CD4-positive, alpha-beta T cell treated with Interleukin-15 for 4 hours (primary cell): ENCODE data around the gene NAALADL2.

ENCODE experiments used
- DNase-seq: peaks from one replicate; pipeline ENCODE4 v3.0.0-alpha.2; 2020; ENCODE audit warnings: low spot score

The NAALADL2 gene

DNA sequence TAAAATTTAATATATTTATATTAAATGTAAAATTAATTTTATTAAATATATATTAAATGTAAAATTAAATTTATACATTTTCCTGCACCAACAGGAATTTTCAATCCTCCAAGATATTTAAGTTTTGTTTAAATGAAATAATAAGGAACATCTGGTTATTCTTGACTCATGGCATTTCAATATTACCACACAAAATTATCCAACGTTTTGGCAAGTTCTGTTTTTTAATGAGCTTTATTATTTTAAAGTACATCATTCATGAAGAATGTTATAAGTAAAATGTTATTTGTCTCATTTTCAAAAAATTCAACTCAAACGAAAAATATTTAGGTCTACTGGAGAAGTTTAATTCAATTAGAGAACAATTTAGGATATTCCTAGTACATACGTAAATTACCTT, 811.4 kb downstream of the NAALADL2 start:
- no peak for DNase-seq

DNA sequence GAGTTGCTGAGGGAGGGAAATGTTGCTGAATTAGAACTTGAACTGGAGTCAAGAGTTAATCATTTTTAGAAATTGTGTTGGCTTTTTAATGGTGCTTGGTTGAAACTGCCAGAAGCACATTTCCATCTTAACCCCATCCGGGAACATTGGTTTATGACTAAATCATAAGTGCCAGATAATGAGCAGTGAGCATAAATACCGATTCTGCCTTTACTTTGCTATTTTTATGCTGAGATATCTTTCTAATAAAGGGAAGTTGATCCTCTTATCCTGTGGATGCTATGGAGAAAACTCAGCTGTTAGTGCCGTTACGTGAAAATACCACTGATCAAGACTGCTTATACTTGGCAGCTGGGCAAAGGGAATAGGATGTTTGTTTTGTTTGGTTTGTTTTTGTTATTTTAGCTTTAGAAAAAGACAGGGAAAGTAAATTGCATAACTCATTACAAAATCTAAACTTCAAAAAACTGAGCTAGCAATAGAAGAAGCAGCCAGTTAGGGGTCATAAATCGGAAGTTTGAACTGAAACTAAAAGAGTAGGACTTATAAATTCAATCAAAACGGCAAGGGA, 813.1 kb downstream of the NAALADL2 start:
- no peak for DNase-seq

DNA sequence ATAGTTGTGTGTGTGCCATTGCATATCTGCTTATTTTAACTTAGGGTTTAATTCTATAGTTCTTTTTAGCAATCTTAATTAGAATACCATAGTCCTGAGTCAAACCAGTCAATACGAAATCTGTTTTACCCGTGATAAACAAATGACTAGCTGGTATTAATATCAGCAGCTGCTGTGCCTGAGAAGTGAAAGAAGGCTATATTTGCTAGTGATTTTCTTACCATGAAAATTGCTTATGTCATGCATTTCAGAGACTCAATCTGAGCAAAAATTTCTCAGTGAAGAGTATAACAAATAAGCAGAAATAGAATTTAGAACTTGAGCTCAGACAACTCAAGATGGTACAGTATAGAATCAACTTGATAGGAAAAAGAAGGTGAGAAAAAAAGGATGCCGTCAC, 820.4 kb downstream of the NAALADL2 start:
- DNase-seq, result no peak

DNA sequence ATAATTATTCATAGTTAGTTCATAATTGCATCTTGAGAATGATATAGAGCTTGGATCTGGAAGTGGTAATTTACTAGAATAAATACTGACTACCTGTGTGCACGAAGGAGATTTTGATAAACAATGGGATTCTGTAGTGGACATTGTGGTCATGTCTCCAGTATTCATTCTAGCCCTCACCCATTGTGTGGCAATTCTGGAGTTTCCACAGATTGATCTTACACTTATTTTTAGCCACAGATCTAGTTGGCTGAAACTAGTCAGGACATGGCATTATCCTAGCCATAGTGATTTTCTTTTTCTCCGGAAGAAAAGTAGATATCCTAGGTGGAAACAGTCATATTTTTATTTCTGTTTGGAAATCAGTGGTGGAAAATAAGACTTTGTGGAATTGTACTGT, 833.1 kb downstream of the NAALADL2 start:
- no peak for DNase-seq

DNA sequence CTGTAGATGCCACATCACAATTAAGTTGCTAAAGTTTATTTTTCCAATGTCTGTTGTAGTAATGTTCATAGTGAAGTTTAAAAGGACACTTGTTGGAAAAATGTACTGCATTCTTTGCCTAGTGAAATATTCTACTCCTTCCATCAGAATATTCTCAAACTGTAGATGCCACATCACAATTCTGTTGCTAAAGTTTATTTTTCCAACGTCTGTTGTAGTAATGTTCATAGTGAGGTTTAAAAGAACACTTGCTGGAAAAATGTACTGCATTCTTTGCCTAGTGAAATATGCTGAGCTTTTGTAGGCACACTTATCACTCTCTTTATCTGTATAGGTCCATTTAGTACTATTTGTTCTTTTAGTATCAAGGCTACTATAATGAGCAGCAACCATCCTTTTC, 836.1 kb downstream of the NAALADL2 start:
- no peak for DNase-seq

DNA sequence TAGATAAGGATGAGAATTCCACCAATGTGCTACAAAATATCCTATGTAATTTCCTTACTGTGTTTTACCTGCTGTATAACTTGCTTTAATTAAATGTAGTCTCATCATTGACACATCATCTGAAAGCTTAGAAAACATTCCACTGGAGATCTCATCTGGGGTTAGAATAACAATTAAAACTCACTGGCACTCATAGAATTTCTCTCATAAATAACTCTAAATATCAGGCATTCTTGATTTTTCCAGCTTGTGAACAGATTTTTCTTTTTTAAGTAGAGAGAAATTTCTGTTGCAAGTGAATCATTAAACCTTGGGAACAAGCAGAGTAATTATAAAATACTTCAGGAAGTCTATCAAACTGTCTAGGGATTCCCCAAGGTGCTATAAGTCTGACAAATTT, 843.8 kb downstream of the NAALADL2 start:
- no peak for DNase-seq

DNA sequence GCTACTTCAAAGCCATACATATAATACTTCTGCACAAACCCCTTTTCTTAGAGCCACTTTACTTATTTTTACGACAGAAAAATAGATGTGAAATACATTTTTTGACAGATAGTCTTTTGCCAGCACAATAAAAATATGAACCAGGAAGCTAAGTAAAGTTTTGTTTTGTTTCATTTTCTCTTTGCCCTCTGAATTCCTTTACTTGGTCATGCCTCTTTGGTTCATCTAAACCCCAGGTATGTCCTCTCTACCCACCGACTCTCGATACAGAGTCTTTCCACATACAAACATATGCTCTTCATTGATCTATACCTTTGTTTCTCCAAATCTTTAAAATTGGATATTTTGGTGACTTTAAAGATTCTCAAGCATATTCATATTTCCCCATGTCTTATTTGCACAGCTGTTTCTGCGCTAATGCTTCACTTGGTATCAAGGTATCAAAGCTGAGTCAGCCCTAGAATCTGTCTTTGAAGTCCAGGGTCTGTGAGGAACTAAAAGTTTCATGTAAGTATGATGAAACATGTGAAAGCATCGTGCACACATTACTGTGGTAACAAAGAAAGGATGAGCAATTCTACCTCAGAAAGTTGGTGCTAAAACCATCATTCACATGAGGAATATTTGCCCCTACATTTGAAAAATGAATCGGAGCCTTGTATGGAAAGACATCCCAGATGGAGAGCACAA, 845.4 kb downstream of the NAALADL2 start:
- DNase-seq, result no peak

DNA sequence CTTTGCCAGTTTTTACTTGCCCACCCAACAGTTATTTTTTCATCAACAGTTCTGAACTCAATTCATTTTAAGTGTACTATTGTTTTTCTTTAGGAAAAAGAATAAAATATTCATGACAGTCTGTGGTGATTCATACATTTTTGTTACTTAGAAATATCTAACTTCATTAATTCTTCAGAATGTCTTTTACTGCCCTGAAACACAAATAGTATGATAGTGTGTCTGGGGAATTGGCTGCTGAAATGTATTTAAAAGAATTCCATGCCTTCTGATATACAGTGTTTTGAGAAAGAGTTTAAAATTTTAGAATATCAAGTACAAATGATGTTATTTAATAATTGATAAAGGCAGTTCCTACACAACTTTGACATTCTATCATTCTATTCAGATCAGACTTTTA, 854.1 kb downstream of the NAALADL2 start:
- DNase-seq, result no peak

DNA sequence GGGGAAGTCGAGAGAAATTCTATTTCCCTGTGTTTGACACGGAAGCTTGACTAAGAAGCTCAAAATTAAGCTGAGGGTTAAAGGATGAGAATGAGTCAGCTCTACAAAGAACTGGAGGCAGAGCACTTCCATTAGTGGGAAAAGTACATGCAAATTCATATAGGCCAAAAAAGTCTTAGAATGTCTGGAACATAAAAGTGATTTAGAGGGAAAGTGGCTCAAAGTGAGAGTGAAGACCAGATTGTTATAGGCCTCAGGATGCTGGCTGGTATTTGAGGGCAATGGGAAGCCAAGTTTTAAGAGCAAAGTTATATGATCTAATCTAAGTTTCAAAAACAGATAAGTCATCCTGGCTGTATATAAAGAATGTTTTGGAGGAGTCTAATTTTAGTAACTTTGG, 857.3 kb downstream of the NAALADL2 start:
- DNase-seq, result no peak

DNA sequence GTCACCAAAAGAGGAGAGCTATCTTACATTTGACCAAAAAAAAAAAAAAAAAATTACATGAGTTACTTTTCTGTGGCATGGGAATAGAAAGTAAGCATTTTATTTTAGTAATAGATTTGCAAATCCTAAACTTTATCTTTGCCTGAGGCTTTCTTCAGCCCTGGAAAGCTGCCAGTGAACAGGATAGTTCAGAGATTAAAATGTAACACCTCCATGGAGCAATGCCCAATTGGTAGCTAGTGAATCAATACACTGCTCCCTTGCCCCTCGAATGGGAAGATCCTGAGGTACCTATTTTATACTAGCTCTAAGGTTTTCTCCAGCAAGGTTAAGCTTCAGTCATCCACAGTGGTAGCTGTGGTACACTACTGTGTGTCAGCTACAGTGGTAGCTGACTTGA, 867.1 kb downstream of the NAALADL2 start:
- DNase-seq, result no peak

DNA sequence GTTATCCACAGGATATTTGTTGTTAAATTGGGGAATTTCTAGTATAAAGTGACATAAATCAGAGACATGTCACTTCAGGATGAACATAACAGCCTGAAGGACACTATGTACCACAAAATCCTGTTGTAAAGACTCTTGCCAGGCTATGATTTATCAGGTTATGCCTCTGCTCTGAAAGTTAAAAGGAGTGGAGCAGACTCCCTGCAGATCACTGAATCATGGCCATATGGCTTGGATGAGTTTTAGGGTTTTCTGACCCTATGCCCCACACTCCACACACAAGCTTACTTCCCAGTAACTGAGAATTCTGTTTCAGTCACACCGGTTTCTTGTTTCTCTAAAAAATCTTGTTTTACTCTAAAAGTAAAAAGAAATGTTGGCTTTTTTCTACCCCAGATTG, 869.4 kb downstream of the NAALADL2 start:
- DNase-seq, result no peak

DNA sequence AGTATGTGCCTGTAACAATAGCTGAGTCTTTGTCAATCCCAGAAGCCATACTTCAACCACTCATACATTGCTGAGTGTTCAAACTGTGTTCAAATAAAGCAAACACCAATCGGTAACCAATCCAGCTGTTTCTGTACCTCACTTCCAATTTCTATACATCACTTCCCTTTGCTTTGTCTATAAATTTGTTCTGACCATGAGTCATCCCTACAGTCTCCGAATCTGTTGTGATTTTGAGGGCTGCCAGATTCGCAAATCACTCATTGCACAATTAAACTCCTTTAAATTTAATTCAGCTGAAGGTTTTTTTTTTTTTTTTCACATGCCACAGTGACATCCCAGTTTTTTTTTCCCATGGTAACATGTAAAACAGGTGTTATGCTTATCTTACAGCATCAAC, 870.3 kb downstream of the NAALADL2 start:
- DNase-seq, result no peak

DNA sequence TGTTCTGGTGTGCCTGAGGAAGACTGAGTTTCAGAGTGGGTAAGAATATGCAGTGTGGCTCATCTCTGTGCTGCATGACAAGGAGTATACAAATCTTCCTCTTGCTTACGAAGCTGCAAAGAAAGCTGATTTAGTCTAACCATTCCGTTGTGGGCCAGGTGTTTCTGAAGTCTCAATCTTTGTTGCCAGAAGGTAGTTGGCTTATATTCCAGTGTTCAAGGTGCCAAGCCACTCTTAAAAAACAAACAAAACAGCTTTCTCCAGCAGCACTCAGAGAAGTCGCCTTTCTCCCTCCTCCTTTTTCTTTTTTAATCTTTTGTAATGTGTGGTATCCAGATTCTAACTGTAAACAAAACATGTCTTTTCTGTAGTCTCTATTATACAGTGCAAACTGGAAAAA, 872.4 kb downstream of the NAALADL2 start:
- no peak for DNase-seq

DNA sequence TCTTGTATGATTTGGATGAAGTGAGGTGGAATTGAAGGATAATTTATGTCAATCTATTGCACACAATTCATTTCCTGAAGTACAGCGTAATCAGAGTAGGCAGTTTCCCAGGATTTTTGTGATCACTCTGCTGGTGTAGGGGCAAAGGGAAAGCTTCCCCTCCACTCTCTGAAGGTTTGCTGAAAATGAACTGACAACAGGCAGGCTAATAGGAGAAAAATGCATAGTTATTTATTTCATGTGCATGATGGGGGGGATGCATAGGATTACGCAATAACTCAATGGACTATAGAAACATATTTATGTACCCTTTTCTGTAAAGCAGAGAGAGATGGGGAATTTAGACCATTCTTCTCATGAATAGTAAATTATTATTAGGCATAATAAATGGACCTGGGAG, 872.9 kb downstream of the NAALADL2 start:
- DNase-seq, result no peak

DNA sequence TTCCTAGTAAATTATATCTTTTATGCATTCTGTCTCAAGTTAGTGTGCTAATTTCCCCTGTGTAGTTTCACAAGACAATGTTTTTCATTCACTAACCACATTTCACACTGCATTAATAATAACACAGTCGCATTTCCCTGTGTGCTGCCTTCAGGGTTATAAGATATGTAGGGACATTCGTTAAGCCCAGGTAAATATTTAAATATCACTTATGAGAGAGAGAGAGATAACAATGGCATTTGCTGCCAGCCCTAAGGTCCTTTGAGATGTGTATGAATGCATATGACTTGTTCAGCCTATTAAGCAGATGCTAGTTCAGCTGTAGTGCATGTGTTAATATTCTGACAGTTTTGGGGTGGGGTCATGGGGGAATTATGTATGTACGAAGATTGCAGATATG, 876.7 kb downstream of the NAALADL2 start:
- no peak for DNase-seq

DNA sequence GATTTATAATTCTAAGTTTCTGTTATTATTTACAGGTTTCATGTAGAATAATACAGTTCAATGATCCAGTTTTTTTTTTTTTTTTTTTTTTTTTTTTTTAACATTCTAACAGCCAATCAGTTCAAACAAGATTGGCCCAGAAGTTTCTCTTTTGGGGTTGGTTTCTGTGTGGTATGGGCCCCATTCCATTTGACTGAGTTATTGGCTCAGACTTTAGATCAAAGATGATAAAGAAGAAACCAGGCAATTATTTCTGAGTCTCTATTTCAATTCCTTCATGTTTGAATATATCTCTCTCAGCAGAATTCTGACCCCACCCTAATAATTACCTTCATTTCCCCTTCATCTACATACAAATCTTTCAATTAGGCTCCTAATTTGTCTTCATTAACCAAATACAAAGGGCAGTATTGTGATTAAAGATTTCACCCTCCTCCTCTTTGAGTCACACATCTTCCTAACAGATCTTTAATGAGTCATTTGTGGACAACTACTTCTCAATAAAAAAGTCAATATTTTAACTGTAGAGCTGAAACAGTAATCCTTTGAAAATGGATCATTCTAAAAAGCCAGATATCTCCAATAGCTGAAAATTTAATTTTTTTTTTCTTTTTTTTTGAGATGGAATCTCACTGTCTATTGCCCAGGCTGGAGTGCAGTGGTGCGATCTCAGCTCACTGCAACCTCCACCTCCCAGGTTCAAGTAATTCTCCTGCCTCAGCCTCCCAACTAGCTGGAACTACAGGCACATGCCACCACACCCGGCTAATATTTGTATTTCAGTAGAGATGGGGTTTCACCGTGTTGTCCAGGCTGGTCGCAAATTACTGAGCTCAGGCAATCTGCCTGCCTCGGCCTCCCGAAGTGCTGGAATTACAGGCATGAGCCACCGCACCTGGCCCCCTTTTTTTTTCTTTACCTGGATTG, 878.8 kb downstream of the NAALADL2 start:
- no peak for DNase-seq

DNA sequence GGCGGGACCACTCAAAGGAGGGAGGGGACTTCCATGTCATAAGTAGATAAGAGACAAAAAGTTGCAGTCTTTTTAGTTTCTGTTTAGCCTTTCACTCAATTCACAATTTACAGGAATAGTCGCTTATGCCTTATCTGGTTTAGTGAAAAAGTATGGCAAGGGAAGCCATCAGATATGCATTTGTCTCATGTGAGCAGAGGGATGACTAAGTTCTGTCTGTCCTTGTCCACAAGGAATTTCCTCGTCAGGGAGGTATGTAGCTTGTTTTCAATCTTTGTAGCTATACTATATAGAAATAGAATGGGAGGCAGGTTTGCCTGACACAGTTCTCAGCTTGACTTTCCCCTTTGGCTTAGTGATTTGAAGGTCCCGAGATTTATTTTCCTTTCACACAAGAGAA, 882.8 kb downstream of the NAALADL2 start:
- DNase-seq, result no peak

DNA sequence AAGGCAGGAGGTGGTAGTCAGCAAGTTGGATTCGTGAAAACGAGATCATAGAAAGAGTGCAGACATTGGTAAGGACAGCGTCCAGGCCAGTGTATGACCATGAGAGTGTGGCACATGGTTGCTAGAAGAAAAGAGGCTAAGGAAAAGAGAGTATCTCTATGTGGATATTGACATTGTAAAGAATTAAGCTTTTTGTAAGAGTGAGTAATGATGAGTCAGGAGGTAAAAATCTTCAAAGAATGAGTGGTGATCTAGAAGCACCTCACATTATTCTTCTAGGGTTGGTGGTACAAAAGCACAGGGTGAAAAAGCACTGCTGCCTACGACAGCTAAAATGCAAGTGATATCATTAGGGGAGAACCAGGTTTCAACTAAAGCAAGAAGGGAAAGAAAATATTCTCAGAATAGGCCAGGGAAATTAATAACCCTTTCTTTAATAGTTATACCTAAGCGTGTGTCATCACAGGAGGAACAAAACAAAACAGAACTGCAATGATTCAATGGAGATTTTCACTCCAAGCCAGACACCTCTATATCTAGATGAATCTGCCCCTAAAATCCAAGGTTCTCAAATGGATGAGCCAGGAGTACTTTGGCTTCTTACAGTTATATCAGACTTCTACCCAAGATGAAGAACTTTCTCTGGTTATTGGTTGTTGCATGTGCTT, 884.7 kb downstream of the NAALADL2 start:
- no peak for DNase-seq

DNA sequence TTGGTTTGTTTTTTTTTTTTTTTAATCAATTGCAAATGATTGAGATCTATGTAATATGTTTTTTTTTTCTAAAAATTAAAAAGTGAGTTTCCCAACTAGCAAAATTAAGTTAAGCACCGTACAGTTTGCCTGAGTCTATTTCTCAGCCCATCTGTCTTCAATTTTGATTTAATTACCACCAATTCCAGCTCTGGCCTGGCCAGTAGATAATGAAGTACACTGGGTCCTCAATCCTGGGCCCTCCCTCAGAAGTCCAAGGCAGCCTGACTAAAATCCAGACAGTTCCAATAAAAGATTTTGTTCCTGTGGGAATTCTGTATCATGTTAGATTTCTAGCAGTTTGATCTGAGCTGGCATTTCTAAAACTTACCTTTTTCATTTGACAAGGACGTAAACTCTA, 887.2 kb downstream of the NAALADL2 start:
- DNase-seq, result no peak

DNA sequence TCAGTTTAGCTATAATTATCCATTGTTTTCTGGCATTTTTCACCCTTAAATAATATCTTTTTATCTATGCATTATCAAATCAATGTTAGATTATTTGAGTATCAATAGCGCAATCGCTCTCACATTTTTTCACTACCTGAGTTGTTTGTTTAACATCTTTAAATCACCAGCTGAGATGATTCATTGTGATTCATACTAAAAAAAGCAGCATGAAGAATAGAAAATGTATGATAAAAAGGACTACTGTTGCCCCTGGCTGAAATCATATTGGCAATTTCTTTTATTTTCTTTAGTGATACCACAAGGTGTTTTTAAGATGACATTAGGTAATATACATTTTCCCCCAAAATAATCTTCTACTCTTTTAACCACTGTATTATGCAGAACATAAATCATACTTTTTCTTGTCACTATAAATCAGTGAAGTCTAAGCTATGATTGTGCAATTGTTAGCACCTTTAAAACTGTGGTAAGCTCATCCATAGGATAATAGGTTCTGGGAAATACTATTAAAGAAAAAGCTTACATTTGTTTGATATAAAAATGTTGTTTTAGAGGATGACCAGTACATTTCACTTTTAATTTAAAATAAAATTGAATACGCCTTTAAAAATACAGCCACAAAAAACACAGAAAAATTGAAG, 889.1 kb downstream of the NAALADL2 start:
- DNase-seq, result no peak

DNA sequence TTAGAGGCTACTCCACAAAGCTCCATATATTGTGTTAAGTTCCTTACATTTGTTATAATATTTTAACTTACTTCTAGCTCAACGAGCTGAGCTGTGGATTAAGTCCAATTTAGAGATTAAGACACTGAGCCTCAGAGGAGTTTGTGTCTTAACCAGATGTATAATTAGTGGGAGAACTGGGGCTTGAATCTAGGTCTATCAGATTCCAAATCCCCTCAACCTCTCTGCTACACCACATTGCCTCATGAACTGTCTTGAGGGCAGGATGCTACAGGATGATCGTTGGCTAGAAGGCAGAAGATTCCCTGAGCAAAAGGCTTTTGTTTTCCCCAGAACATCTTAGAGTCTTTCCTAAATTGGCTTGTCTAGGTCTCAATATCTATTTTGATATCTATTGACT, 890.8 kb downstream of the NAALADL2 start:
- no peak for DNase-seq

DNA sequence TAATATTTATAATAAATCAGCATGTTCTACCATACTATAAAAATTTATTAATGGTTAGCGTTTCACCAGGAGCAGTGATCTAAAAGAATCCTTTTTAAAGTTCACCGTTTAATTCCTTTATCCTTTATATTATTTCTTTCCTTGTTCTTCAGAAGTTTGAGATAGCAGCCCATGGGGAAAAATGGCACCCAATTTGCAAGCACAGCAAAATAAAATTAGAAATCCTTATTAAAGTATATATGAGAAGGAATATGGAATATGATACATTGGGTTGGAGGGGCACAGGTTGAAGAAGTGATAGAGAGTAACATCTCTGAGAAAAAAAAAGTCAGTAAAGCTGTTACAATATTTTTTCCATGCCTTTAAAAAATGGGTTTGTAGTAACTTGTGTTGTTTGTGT, 892.0 kb downstream of the NAALADL2 start:
- DNase-seq, result no peak
